ENCODE data around the gene ENPP7.

GRCh38 chr17:79777894-79778503 lies 47.3 kb downstream of the ENPP7 start, which contains the start of gene CBX2:
- TF ChIP-seq TAF1 (IDR thresholded peaks at IDR 0.05; ENCODE audit: low read depth, low read length): no peak
- TF ChIP-seq POLR2A (IDR thresholded peaks at IDR 0.05; ENCODE audit: low read depth, low read length): no peak
- no peak for TF ChIP-seq POLR2AphosphoS5 (IDR thresholded peaks at IDR 0.05; ENCODE audit: low read depth, low read length)

All from GM12891 (cell line).